Measurements from ENCODE around the gene RNF5. TPM values are rescaled to one million over a fixed set of nuclear protein-coding genes. Genes with fewer than 3 reads are reported as not detected.

Gene RNF5
- total RNA-seq, 1 donor from 2014 or later = 41.1 TPM

- intact Hi-C loops (cut with micrococcal nuclease) = no loop called here
Observed at GRCh38 chr6:32151863-32152768, 26.1 kb upstream of the RNF5 start, which contains the start of gene PRRT1. Gene PRRT1 (minus strand): TSS chr6:32151939. CDS start chr6:32151827, 112 bp downstream.

- intact Hi-C loops (cut with micrococcal nuclease) = no loop called here
Observed at GRCh38 chr6:32152769-32153563, 25.2 kb upstream of the RNF5 start.

- intact Hi-C loops (cut with micrococcal nuclease) = loop anchor here (1.0 to 2.0 kb wide), 5 partner anchors 23 to 67 kb away; partner anchors contain the start of genes AGPAT1 and FKBPL
Observed at GRCh38 chr6:32153564-32154513, 24.4 kb upstream of the RNF5 start, which contains the start of gene PPT2. Gene PPT2 (plus strand): TSS chr6:32154141. CDS start chr6:32154595, 454 bp downstream.

GRCh38 chr6:32154514-32155161 is 23.6 kb upstream of the RNF5 start:
- intact Hi-C loops (cut with micrococcal nuclease) = loop anchor here (1.0 to 2.0 kb wide), 5 partner anchors 22 to 67 kb away; partner anchors contain the start of genes AGPAT1 and FKBPL

- intact Hi-C loops (cut with micrococcal nuclease) = no loop called here
Observed at GRCh38 chr6:32156891-32157290, 21.3 kb upstream of the RNF5 start.

- intact Hi-C loops (cut with micrococcal nuclease) = no loop called here
Observed at GRCh38 chr6:32158052-32158451, 20.2 kb upstream of the RNF5 start.

- intact Hi-C loops (cut with micrococcal nuclease) = no loop called here
Observed at GRCh38 chr6:32163559-32164258, 14.5 kb upstream of the RNF5 start.

- intact Hi-C loops (cut with micrococcal nuclease) = no loop called here
Observed at GRCh38 chr6:32164295-32164694, 13.9 kb upstream of the RNF5 start, which contains the start of gene EGFL8. Gene EGFL8 (plus strand): TSS chr6:32164595. CDS start chr6:32166166, 1,571 bp downstream.

GRCh38 chr6:32166411-32167061 is 11.7 kb upstream of the RNF5 start:
- intact Hi-C loops (cut with micrococcal nuclease) = no loop called here

GRCh38 chr6:32167154-32167760 is 10.9 kb upstream of the RNF5 start:
- intact Hi-C loops (cut with micrococcal nuclease) = no loop called here

- intact Hi-C loops (cut with micrococcal nuclease) = no loop called here
Observed at GRCh38 chr6:32167761-32168262, 10.4 kb upstream of the RNF5 start.

GRCh38 chr6:32168350-32168749 is 9.9 kb upstream of the RNF5 start:
- intact Hi-C loops (cut with micrococcal nuclease) = no loop called here

GRCh38 chr6:32168807-32169591 is 9.2 kb upstream of the RNF5 start:
- intact Hi-C loops (cut with micrococcal nuclease) = no loop called here

- intact Hi-C loops (cut with micrococcal nuclease) = loop anchor here (10.0 kb wide), 2 partner anchors 435 to 505 kb away; partner anchors contain the start of genes C6orf47, CLIC1, CSNK2B and GPANK1
Observed at GRCh38 chr6:32170294-32170693, 7.9 kb upstream of the RNF5 start.

GRCh38 chr6:32171234-32171633 is 7.0 kb upstream of the RNF5 start:
- intact Hi-C loops (cut with micrococcal nuclease) = loop anchor here (10.0 kb wide), 2 partner anchors 436 to 506 kb away; partner anchors contain the start of genes C6orf47, CLIC1, CSNK2B and GPANK1

GRCh38 chr6:32173051-32173727 is 5.0 kb upstream of the RNF5 start:
- intact Hi-C loops (cut with micrococcal nuclease) = loop anchor here (10.0 kb wide), 2 partner anchors 438 to 508 kb away; partner anchors contain the start of genes C6orf47, CLIC1, CSNK2B and GPANK1
